NCI-H2107 treated with DMSO at 0.1 percent for 48 hours (cell line): ENCODE data around the gene SRD5A1.

ENCODE experiments used
- DNase-seq: peaks from one replicate; lab custom pipeline; 2025; ENCODE audit not compliant: unreplicated experiment; lab: John Stamatoyannopoulos, UW

The SRD5A1 gene

GRCh38 chr5:6723816-6724300 lies 90.6 kb downstream of the SRD5A1 start:
- no peak for DNase-seq
